Kidney (tissue), 14 donors: Measurements from ENCODE around the gene TOMM40. TPM values are rescaled to one million over a fixed set of nuclear protein-coding genes. Genes with fewer than 3 reads are reported as not detected.
"Not testable (repeated sequence)": the region's sequence is repeated elsewhere in the genome, so short reads cannot be mapped to it uniquely, and the experiment has no call there.

Experiments used
- DNase-seq, 5 donors: peaks; one replicate each; pipeline ENCODE4 v3.0.0-alpha.2; 2013 to 2020
- FAIRE-seq: peaks from 2 replicates; lab custom pipeline; 2012; peaks lifted over from hg19 to GRCh38; lab: Jason Lieb, UNC
- H3K27ac ChIP-seq, 2 donors: one replicate each; pipeline ENCODE4 v1.7.0; 2013; ENCODE audit warnings: low read depth in 2 of 2, low read length in 2 of 2, inconsistent platforms in 1 of 2
- H3K27me3 ChIP-seq: one replicate; pipeline ENCODE4 v1.7.1; 2013; ENCODE audit warnings: low read length, inconsistent platforms; ENCODE audit not compliant: control insufficient read depth, insufficient read depth
- H3K36me3 ChIP-seq, 3 donors: one replicate each; pipeline versions ENCODE4 v1.7.0 to v1.7.1; 2013; ENCODE audit warnings: low read length in 3 of 3, control low read depth in 1 of 3, inconsistent platforms in 1 of 3; ENCODE audit not compliant: insufficient read depth in 3 of 3, control insufficient read depth in 2 of 3
- H3K4me1 ChIP-seq, 3 donors: one replicate each; pipeline versions ENCODE4 v1.7.0 to v1.7.1; 2013; ENCODE audit warnings: low read length in 3 of 3, inconsistent platforms in 1 of 3, low read depth in 1 of 3; ENCODE audit not compliant: control insufficient read depth in 2 of 3, insufficient read depth in 2 of 3
- H3K4me3 ChIP-seq, 3 donors: one replicate each; pipeline versions ENCODE4 v1.7.0 to v1.8.1; 2013; ENCODE audit warnings: low read length in 3 of 3, control low read depth in 1 of 3, inconsistent platforms in 1 of 3
- H3K9ac ChIP-seq, 3 donors: one replicate each; pipeline versions ENCODE4 v1.7.0 to v1.7.1; 2013; ENCODE audit warnings: low read length in 3 of 3, control low read depth in 1 of 3, inconsistent platforms in 1 of 3
- H3K9me3 ChIP-seq, 3 donors: one replicate each; pipeline versions ENCODE4 v1.7.0 to v1.7.1; 2013; ENCODE audit warnings: low read length in 3 of 3, control low read depth in 1 of 3, inconsistent platforms in 1 of 3; ENCODE audit not compliant: control insufficient read depth in 2 of 3, insufficient read depth in 1 of 3
- CTCF ChIP-seq: IDR thresholded peaks from 3 replicates; pipeline ENCODE4 v1.5.1; 2012; ENCODE audit warnings: mild to moderate bottlenecking, moderate library complexity, borderline replicate concordance; ENCODE audit not compliant: insufficient read depth; ENCODE audit errors: extremely low read depth
- intact Hi-C: fragments of 100-400 bp; cut with DNase I; formaldehyde crosslinking; loops from one replicate; pipeline ENCODE4 v1.11.1; 2022
- polyA plus RNA-seq: library from polyadenylated mRNA; stranded (reverse); fragments of 350-450 nt; fragmentation: Illumina TruSeq; extraction: RNeasy Lipid Tissue Mini Kit (QIAGEN cat#74804); gene quantifications from one replicate; pipeline ENCODE4 v1.2.3, GENCODE V29; 2014; ENCODE audit warnings: low read depth, low replicate concordance; ENCODE audit not compliant: insufficient read depth
- total RNA-seq: library from RNA; stranded (reverse); fragmentation: NEBNext Ultra II Directional; extraction: Animal tissue kit (Norgen Biotek cat#: 25700); gene quantifications from one replicate; pipeline ENCODE4 v1.2.1, GENCODE V29; 2021
- donor health status: control.
- donor health status: control.
- donor health status: control.
- donor health status: control.
- donor health status: control.
- donor health status: DM: yes; HTN: yes; CAD: no.
- donor health status: Normal renal cell carcinoma (clear cell type).

Gene TOMM40
- total and polyA plus RNA-seq, 2 donors from 2014 or later, result 45.4 to 51.5 TPM

GRCh38 chr19:44884566-44884965, 6.5 kb upstream of the TOMM40 start:
- no peaks in the 10 kb centered on the region for H3K27me3 ChIP-seq
- no peak overlapping the region for H3K4me3 ChIP-seq
- H3K9ac ChIP-seq, result no peak overlapping the region
- no peak overlapping the region for H3K27ac ChIP-seq
- no peak for FAIRE-seq
- no peak for TF ChIP-seq CTCF
- intact Hi-C loops, result no loop called here
- peaks cover 0 to 3% (median 0%) of the 10 kb centered on the region in 3 donors for H3K4me1 ChIP-seq
- peaks cover 4 to 7% (median 7%) of the 10 kb centered on the region in 3 donors for H3K36me3 ChIP-seq
- no peak for DNase-seq
- no peaks in the 10 kb centered on the region for H3K9me3 ChIP-seq

- Histone ChIP-seq H3K9ac (no peak overlapping the region), H3K4me3 (no peak overlapping the region), H3K27ac (no peak overlapping the region), H3K36me3 (peaks cover 4 to 7% (median 7%) of the 10 kb centered on the region in 3 donors), H3K4me1 (peaks cover 0 to 7% (median 0%) of the 10 kb centered on the region in 3 donors), H3K9me3 (no peaks in the 10 kb centered on the region), H3K27me3 (no peaks in the 10 kb centered on the region)
- intact Hi-C loops, result no loop called here
- no peak for TF ChIP-seq CTCF
- FAIRE-seq (no peak), DNase-seq (no peak)
Measured at GRCh38 chr19:44886141-44886540, 4.9 kb upstream of the TOMM40 start.

GRCh38 chr19:44887648-44888047, 3.4 kb upstream of the TOMM40 start:
- FAIRE-seq (no peak), DNase-seq (no peak)
- intact Hi-C loops, result no loop called here
- no peaks in the 10 kb centered on the region for H3K27me3 ChIP-seq
- H3K4me1 ChIP-seq, result peaks cover 0 to 18% (median 12%) of the 10 kb centered on the region in 3 donors
- TF ChIP-seq CTCF, result no peak
- H3K27ac ChIP-seq, result no peak overlapping the region
- no peak overlapping the region for H3K4me3 ChIP-seq
- no peak overlapping the region for H3K9ac ChIP-seq
- H3K9me3 ChIP-seq, result no peaks in the 10 kb centered on the region
- peaks cover 4 to 7% (median 7%) of the 10 kb centered on the region in 3 donors for H3K36me3 ChIP-seq

- H3K36me3 ChIP-seq, H3K4me3 ChIP-seq, H3K27ac ChIP-seq, DNase-seq, H3K9ac ChIP-seq, intact Hi-C loops, FAIRE-seq, H3K9me3 ChIP-seq, H3K27me3 ChIP-seq: not testable (repeated sequence)
- peaks cover 0 to 19% (median 12%) of the 10 kb centered on the region in 3 donors for H3K4me1 ChIP-seq
Measured at GRCh38 chr19:44888335-44888734, 2.7 kb upstream of the TOMM40 start.
